WTC11 (cell line): Measurements from ENCODE around the gene ETS2.

Source experiments
- ATF1 ChIP-seq: sonication (generic); formaldehyde crosslinking; IDR thresholded peaks from 2 replicates; pipeline ENCODE4 v1.8.1; 2023; ENCODE audit warnings: mild to moderate bottlenecking, moderate library complexity, missing genetic modification reagents
- CREB1 ChIP-seq: sonication (generic); formaldehyde crosslinking; IDR thresholded peaks from 2 replicates; pipeline ENCODE4 v1.8.0; 2023; ENCODE audit warnings: mild to moderate bottlenecking, missing genetic modification reagents
- JUN ChIP-seq: sonication (generic); formaldehyde crosslinking; IDR thresholded peaks from 2 replicates; pipeline ENCODE4 v1.8.0; 2023; ENCODE audit warnings: mild to moderate bottlenecking, missing genetic modification reagents
- KAT7 ChIP-seq: sonication (generic); formaldehyde crosslinking; IDR thresholded peaks from 2 replicates; pipeline ENCODE4 v1.8.1; 2023; ENCODE audit warnings: missing genetic modification reagents, mild to moderate bottlenecking, borderline replicate concordance
- NFYB ChIP-seq: sonication (generic); formaldehyde crosslinking; conservative IDR thresholded peaks from 2 replicates; pipeline ENCODE4 v1.8.0; 2022; ENCODE audit warnings: low read depth, missing genetic modification reagents
- NR1H2 ChIP-seq: sonication (generic); formaldehyde crosslinking; IDR thresholded peaks from 2 replicates; pipeline ENCODE4 v1.9.0; 2021; ENCODE audit warnings: mild to moderate bottlenecking, moderate library complexity, missing genetic modification reagents
- SP1 ChIP-seq: sonication (generic); formaldehyde crosslinking; conservative IDR thresholded peaks from 2 replicates; pipeline ENCODE4 v1.8.1; 2022; ENCODE audit warnings: missing genetic modification reagents
- TCF7 ChIP-seq: sonication (generic); formaldehyde crosslinking; IDR thresholded peaks from 2 replicates; pipeline ENCODE4 v1.8.0; 2022; ENCODE audit warnings: mild to moderate bottlenecking, low read depth, missing genetic modification reagents, moderate library complexity
- ZBTB21 ChIP-seq: sonication (generic); formaldehyde crosslinking; IDR thresholded peaks from 2 replicates; pipeline ENCODE4 v1.8.1; 2023; ENCODE audit warnings: mild to moderate bottlenecking, missing genetic modification reagents, borderline replicate concordance
- ZNF121 ChIP-seq: sonication (generic); formaldehyde crosslinking; IDR thresholded peaks from 2 replicates; pipeline ENCODE4 v1.8.0; 2023; ENCODE audit warnings: missing genetic modification reagents
- TF ChIP-seq, protein P1 (sequence below): fragments of 200-600 bp; IDR thresholded peaks from 2 replicates; pipeline ENCODE4 v1.8.0; 2022; ENCODE audit warnings: antibody characterized with exemption
- TF ChIP-seq, protein P2 (sequence below): sonication (generic); formaldehyde crosslinking; conservative IDR thresholded peaks from 2 replicates; pipeline ENCODE4 v1.8.1; 2023; ENCODE audit warnings: mild to moderate bottlenecking, low read depth, missing genetic modification reagents, moderate library complexity

DNA sequence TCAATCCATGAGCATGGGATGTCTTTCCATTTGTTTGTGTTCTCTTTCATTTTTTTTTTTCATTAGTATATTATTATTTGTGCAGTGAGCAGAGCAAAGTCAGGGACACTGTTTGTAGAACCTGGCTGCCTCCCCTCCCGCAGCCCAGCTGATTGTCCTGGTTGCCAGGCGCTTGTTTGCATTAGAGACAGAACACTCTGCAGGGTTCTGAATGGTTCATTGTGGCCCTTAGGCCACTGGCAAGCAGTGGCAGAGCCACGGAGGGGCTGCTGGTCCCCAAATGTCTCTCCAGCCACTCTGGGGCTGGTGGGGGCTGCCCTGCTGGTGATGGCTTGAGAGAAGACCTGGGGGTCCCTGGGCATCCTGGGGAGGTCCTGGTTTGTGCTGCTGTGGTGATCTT lies 29.0 kb downstream of the ETS2 start:
- TF ChIP-seq ZNF121 (CRISPR knock-in tag) (no peak), NR1H2 (CRISPR knock-in tag) (no peak), TCF7 (no peak), JUN (CRISPR knock-in tag) (no peak), SP1 (CRISPR knock-in tag) (no peak), KAT7 (CRISPR knock-in tag) (no peak), CREB1 (CRISPR knock-in tag) (no peak), ZBTB21 (CRISPR knock-in tag) (no peak), NFYB (CRISPR knock-in tag) (no peak), ATF1 (CRISPR knock-in tag) (no peak)
- TF ChIP-seq, protein P1, sequence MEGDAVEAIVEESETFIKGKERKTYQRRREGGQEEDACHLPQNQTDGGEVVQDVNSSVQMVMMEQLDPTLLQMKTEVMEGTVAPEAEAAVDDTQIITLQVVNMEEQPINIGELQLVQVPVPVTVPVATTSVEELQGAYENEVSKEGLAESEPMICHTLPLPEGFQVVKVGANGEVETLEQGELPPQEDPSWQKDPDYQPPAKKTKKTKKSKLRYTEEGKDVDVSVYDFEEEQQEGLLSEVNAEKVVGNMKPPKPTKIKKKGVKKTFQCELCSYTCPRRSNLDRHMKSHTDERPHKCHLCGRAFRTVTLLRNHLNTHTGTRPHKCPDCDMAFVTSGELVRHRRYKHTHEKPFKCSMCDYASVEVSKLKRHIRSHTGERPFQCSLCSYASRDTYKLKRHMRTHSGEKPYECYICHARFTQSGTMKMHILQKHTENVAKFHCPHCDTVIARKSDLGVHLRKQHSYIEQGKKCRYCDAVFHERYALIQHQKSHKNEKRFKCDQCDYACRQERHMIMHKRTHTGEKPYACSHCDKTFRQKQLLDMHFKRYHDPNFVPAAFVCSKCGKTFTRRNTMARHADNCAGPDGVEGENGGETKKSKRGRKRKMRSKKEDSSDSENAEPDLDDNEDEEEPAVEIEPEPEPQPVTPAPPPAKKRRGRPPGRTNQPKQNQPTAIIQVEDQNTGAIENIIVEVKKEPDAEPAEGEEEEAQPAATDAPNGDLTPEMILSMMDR = no peak
- TF ChIP-seq, protein P2, sequence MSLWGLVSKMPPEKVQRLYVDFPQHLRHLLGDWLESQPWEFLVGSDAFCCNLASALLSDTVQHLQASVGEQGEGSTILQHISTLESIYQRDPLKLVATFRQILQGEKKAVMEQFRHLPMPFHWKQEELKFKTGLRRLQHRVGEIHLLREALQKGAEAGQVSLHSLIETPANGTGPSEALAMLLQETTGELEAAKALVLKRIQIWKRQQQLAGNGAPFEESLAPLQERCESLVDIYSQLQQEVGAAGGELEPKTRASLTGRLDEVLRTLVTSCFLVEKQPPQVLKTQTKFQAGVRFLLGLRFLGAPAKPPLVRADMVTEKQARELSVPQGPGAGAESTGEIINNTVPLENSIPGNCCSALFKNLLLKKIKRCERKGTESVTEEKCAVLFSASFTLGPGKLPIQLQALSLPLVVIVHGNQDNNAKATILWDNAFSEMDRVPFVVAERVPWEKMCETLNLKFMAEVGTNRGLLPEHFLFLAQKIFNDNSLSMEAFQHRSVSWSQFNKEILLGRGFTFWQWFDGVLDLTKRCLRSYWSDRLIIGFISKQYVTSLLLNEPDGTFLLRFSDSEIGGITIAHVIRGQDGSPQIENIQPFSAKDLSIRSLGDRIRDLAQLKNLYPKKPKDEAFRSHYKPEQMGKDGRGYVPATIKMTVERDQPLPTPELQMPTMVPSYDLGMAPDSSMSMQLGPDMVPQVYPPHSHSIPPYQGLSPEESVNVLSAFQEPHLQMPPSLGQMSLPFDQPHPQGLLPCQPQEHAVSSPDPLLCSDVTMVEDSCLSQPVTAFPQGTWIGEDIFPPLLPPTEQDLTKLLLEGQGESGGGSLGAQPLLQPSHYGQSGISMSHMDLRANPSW = no peak
